ENCODE results near the gene IRF7.

The IRF7 gene

GRCh38 chr11:563066-563811, 52.5 kb downstream of the IRF7 start:
- ChIA-PET POLR2A (interaction anchor here (0.7 to 1.5 kb wide), 3 partner anchors 27 to 159 kb away, joined by 3 to 5 read pairs (median 3); no protein-coding TSS in a partner anchor), CTCF (interaction anchor here (0.9 to 5.0 kb wide), 3 partner anchors 8 to 165 kb away, joined by 3 to 34 read pairs (median 3); no protein-coding TSS in a partner anchor)
- DNase-seq (ENCODE audit: low read depth, low spot score): no peak
- no peak overlapping the region for H3K4me3 ChIP-seq (ENCODE audit: low read depth, low read length)
- no peak for TF ChIP-seq CTCF (IDR thresholded peaks at IDR 0.05; ENCODE audit: insufficient read depth, low read length, missing control alignments)
